K562 (cell line): Measurements from ENCODE around the gene FASLG. TPM values are rescaled to one million over a fixed set of nuclear protein-coding genes. Genes with fewer than 3 reads are reported as not detected.

Experiments used
- ATAC-seq: fragments of 200-7000 bp; cut with Tn5 transposase; 3 replicates; pipeline ENCODE4 v1.9.1; 2020; ENCODE audit warnings: moderate library complexity
- BruUV-seq: library from RNA; stranded (reverse); fragments of 400-500 nt; replicated peaks from 2 replicates; lab custom pipeline; 2021; lab: Mats Ljungman, UMichigan
- CTCF ChIA-PET: fragments of 300-600 bp; formaldehyde crosslinking; extraction: SDS; loops from one replicate; lab custom pipeline; 2021; ENCODE audit warnings: low intra/inter-chr PET ratio; lab: Yijun Ruan, JAX
- POLR2A ChIA-PET: fragments of 300-600, 350-650 bp; sonication (Branson Sonifier 250); formaldehyde crosslinking; extraction: SDS; loops from one replicate; lab custom pipeline; 2021; ENCODE audit warnings: antibody characterized with exemption, inconsistent platforms; lab: Yijun Ruan, JAX
- DNase-seq, 4 experiments: peaks; one replicate each; pipeline versions ENCODE4 v3.0.0 to v3.0.0-alpha.2; 2011 to 2018; ENCODE audit warnings: low spot score in 3 of 4, mixed read lengths in 3 of 4; ENCODE audit errors: extremely low read depth in 1 of 4
- FAIRE-seq: peaks from 2 replicates; lab custom pipeline; 2011; peaks lifted over from hg19 to GRCh38; lab: Jason Lieb, UNC
- H2AFZ ChIP-seq: 2 replicates; pipeline ENCODE4 v1.6.0; 2011; ENCODE audit warnings: low read depth, low read length, control low read depth, inconsistent platforms
- H3K27ac ChIP-seq: fragments of 200-600 bp; 3 replicates; pipeline ENCODE4 v1.8.0; 2011; ENCODE audit warnings: low read depth, mild to moderate bottlenecking, control low read depth, inconsistent platforms, low read length, moderate library complexity, mixed read lengths; ENCODE audit errors: extremely low read depth
- H3K27me3 ChIP-seq, 2 experiments: fragments of 300-600 bp in 1 of 2; 2 replicates in 1 of 2; 3 replicates in 1 of 2; pipeline versions ENCODE4 v1.6.0 to v1.8.0; 2011; ENCODE audit warnings: inconsistent platforms in 2 of 2, low read length in 2 of 2, mild to moderate bottlenecking in 1 of 2, mixed read lengths in 1 of 2, moderate library complexity in 1 of 2; ENCODE audit not compliant: control insufficient read depth in 2 of 2, insufficient read depth in 2 of 2
- H3K36me3 ChIP-seq: fragments of 300-600 bp; 3 replicates; pipeline ENCODE4 v1.8.0; 2011; ENCODE audit warnings: mild to moderate bottlenecking, low read length, inconsistent platforms; ENCODE audit not compliant: control insufficient read depth, insufficient read depth
- H3K4me1 ChIP-seq, 2 experiments: fragments of 200-600 bp in 1 of 2; replicated peaks in 1 of 2; 2 replicates in 1 of 2; 3 replicates in 1 of 2; pipeline versions ENCODE4 v1.5.1 to v1.8.0; 2011; ENCODE audit warnings: inconsistent platforms in 2 of 2, low read length in 2 of 2, mild to moderate bottlenecking in 1 of 2, mixed read lengths in 1 of 2, moderate library complexity in 1 of 2; ENCODE audit not compliant: control insufficient read depth in 2 of 2, insufficient read depth in 2 of 2
- H3K4me2 ChIP-seq: 2 replicates; pipeline ENCODE4 v1.6.1; 2011; ENCODE audit warnings: low read length, control low read depth, inconsistent platforms, mixed read lengths; ENCODE audit not compliant: insufficient read depth
- H3K4me3 ChIP-seq: fragments of 200-600 bp; sonication (generic), shearing (Covaris generic); 2 replicates; pipeline ENCODE4 v1.5.1; 2016; ENCODE audit warnings: control low read depth, inconsistent platforms
- H3K79me2 ChIP-seq: fragments of 200-600 bp; 3 replicates; pipeline ENCODE4 v1.8.0; 2011; ENCODE audit warnings: low read length, inconsistent platforms; ENCODE audit not compliant: control insufficient read depth, insufficient read depth
- H3K9ac ChIP-seq, 2 experiments: 2 replicates each; pipeline versions ENCODE4 v1.6.0 to v1.6.1; 2011; ENCODE audit warnings: low read depth in 2 of 2, low read length in 2 of 2, control low read depth in 1 of 2, inconsistent platforms in 1 of 2, mild to moderate bottlenecking in 1 of 2, mixed read lengths in 1 of 2; ENCODE audit not compliant: insufficient read depth in 1 of 2
- H3K9me1 ChIP-seq: one replicate; pipeline ENCODE4 v1.6.0; 2011; ENCODE audit warnings: inconsistent platforms, mild to moderate bottlenecking, low read length, moderate library complexity; ENCODE audit not compliant: control insufficient read depth, insufficient read depth
- H3K9me3 ChIP-seq: replicated peaks from 2 replicates; pipeline ENCODE4 v1.5.1; 2011; ENCODE audit warnings: low read depth, low read length, inconsistent platforms; ENCODE audit not compliant: control insufficient read depth, insufficient read depth
- H4K20me1 ChIP-seq: replicated peaks from 2 replicates; pipeline ENCODE4 v1.6.1; 2011; ENCODE audit warnings: low read length, inconsistent platforms, mixed read lengths; ENCODE audit not compliant: control insufficient read depth, insufficient read depth
- DEAF1 ChIP-seq: fragments of 450-650 bp; formaldehyde crosslinking; IDR thresholded peaks from 2 replicates; pipeline ENCODE4 v1.4.0; 2020; ENCODE audit warnings: mild to moderate bottlenecking, moderate library complexity
- HBP1 ChIP-seq: fragments of 450-650 bp; formaldehyde crosslinking; IDR thresholded peaks from 2 replicates; pipeline ENCODE4 v1.4.0; 2022; ENCODE audit warnings: missing genetic modification characterization
- MAZ ChIP-seq, 2 experiments: fragments of 450-650 bp in 1 of 2; sonication (generic) in 1 of 2; formaldehyde crosslinking; IDR thresholded peaks in 1 of 2; conservative IDR thresholded peaks in 1 of 2; 2 replicates each; pipeline versions ENCODE4 v1.4.0 to v1.5.0; 2020; ENCODE audit warnings: mild to moderate bottlenecking in 1 of 2, missing genetic modification reagents in 1 of 2
- PHF8 ChIP-seq: fragments of 200-600 bp; sonication (generic); IDR thresholded peaks from 2 replicates; pipeline ENCODE4 v1.6.1; 2012; ENCODE audit warnings: mixed run types, mild to moderate bottlenecking, inconsistent platforms, low read length, moderate library complexity, borderline replicate concordance
- SP2 ChIP-seq: IDR thresholded peaks from 2 replicates; pipeline ENCODE4 v1.6.1; 2011; ENCODE audit warnings: mild to moderate bottlenecking, low read depth, low read length, moderate library complexity; ENCODE audit not compliant: poor library complexity, severe bottlenecking; ENCODE audit errors: extremely low read depth
- YBX1 ChIP-seq: fragments of 450-650 bp; IDR thresholded peaks from 2 replicates; pipeline ENCODE4 v1.7.1; 2016; ENCODE audit warnings: mild to moderate bottlenecking
- ZBTB26 ChIP-seq: fragments of 450-650 bp; formaldehyde crosslinking; IDR thresholded peaks from 2 replicates; pipeline ENCODE4 v1.4.0; 2022; ENCODE audit warnings: missing genetic modification characterization
- ZNF232 ChIP-seq: sonication (generic); formaldehyde crosslinking; IDR thresholded peaks from 2 replicates; pipeline ENCODE4 v1.8.0; 2022; ENCODE audit warnings: mild to moderate bottlenecking, missing genetic modification reagents
- ZNF263 ChIP-seq: sonication (generic); formaldehyde crosslinking; IDR thresholded peaks from 2 replicates; pipeline ENCODE4 v1.8.0; 2022; ENCODE audit warnings: mild to moderate bottlenecking, missing genetic modification reagents, borderline replicate concordance
- WGBS: fragments of 100-300 bp; shearing (Covaris generic); methylation state at CpG from one replicate; pipeline ENCODE4 v1.1.6; 2016; ENCODE audit warnings: low coverage, mixed read lengths; ENCODE audit not compliant: insufficient coverage; ENCODE audit errors: missing lambda C conversion rate; 5-methylcytosine and 5-hydroxymethylcytosine counted together
- in situ Hi-C: fragments of 300-500 bp; cut with MboI; formaldehyde crosslinking; loops from 4 replicates; pipeline ENCODE4 v1.15.0; 2018; ENCODE audit warnings: inconsistent platforms, mixed read lengths
- intact Hi-C: fragments of 100-400 bp; cut with micrococcal nuclease; formaldehyde crosslinking; loops from 2 replicates; pipeline ENCODE4 v1.14.2; 2022
- polyA plus RNA-seq, 8 experiments: library from polyadenylated mRNA; depleted of rRNA in 4 of 8; stranded (reverse) in 5 of 8; unstranded in 3 of 8; fragments of >200 nt; fragmentation: Nextera tagmentation in 2 of 8; fragmentation: Illumina TruSeq in 1 of 8; extraction: Ambion mirVana in 2 of 8; extraction: Trizol in 1 of 8; gene quantifications; 2 replicates each; pipeline versions ENCODE4 v1.2.1 to v1.2.3, GENCODE V29; 2011 to 2014; ENCODE audit warnings: inconsistent platforms in 1 of 8, missing spikeins in 1 of 8
- total RNA-seq, 7 experiments: library from RNA; depleted of rRNA in 6 of 7; stranded (reverse); fragments of >200 nt in 6 of 7; fragmentation: Illumina TruSeq in 2 of 7; extraction: Trizol in 2 of 7; gene quantifications; 2 replicates each; pipeline versions ENCODE4 v1.2.1 to v1.2.3, GENCODE V29; 2011 to 2021; ENCODE audit warnings: low replicate concordance in 1 of 7

Gene FASLG
- total and polyA plus RNA-seq, 9 of the 15 experiments (the other 6 are each of a cell fraction or from before 2014, with no cell fraction given) = not detected

GRCh38 chr1:172638885-172639831 lies 19.7 kb upstream of the FASLG start:
- Histone ChIP-seq H3K79me2 (no peaks in the 10 kb centered on the region), H3K4me3 (no peak overlapping the region), H3K9me3 (peaks cover 4% of the 10 kb centered on the region; the same call in 1 of the 2 replicates), H3K27ac (no peak overlapping the region), H3K9ac (peak overlapping the region in 1 of 2 experiments; percentile 11; a peak in 1 of 4 replicates), H2AFZ (peak overlapping the region; percentile 32; the same call in 1 of the 2 replicates), H3K4me1 (peaks cover 0 to 36% of the 10 kb centered on the region in 2 experiments; a peak in 4 of 5 replicates), H3K27me3 (no peaks in the 10 kb centered on the region), H3K36me3 (no peaks in the 10 kb centered on the region), H3K9me1 (no peaks in the 10 kb centered on the region), H3K4me2 (no peak overlapping the region), H4K20me1 (no peaks in the 10 kb centered on the region)
- FAIRE-seq (no peak), ATAC-seq (no peak; the same call in 2 of the 3 replicates), DNase-seq (no peak)
- ChIA-PET CTCF (no interaction called here), POLR2A (interaction anchor here (1.0 to 1.8 kb wide), 3 partner anchors 9 to 24 kb away, joined by 5 to 7 read pairs (median 5); no protein-coding TSS in a partner anchor)
- BruUV-seq = no TSS peak
- in situ Hi-C loops (loop anchor here (10.0 kb wide), 1 partner anchor 424 kb away; no protein-coding TSS in a partner anchor), intact Hi-C loops (no loop called here)
- 15% methylated on average over 9 of the region's 9 CpGs for WGBS
- TF ChIP-seq PHF8 (no peak), ZNF263 (CRISPR knock-in tag) (no peak), HBP1 (CRISPR knock-in tag) (0 out of 2 replicates have a peak, but pooled peaks have one; percentile 51), ZBTB26 (CRISPR knock-in tag) (0 out of 2 replicates have a peak, but pooled peaks have one; percentile 42), DEAF1 (CRISPR knock-in tag) (peak; percentile 27; the same call in 1 of the 2 replicates), ZNF232 (CRISPR knock-in tag) (no peak), SP2 (no peak), YBX1 (no peak), MAZ (CRISPR knock-in tag; conservative IDR thresholded peaks at IDR 0.05 in 1 of 2, IDR thresholded peaks at IDR 0.05 in 1 of 2) (0 out of 4 replicates have a peak, but pooled peaks of 1 of the 2 experiments have one; percentile 13)
